Fibroblast of skin of back (primary cell): Measurements from ENCODE around the gene KRT6A.
"Not testable (repeated sequence)": the region's sequence is repeated elsewhere in the genome, so short reads cannot be mapped to it uniquely, and the experiment has no call there.

Source experiments
- DNase-seq: peaks from one replicate; pipeline ENCODE4 v3.0.0-alpha.2; 2013

Gene KRT6A

GRCh38 chr12:52455821-52456220 is 37.2 kb downstream of the KRT6A start:
- no peak for DNase-seq

GRCh38 chr12:52454411-52455201 is 38.5 kb downstream of the KRT6A start:
- no peak for DNase-seq

GRCh38 chr12:52452101-52452500 is 41.0 kb downstream of the KRT6A start, which contains the start of gene KRT6B:
KRT6B (minus strand) TSS chr12:52452146; CDS start chr12:52452078, 68 bp downstream.
- DNase-seq: no peak

GRCh38 chr12:52448228-52448627 is 44.8 kb downstream of the KRT6A start:
- no peak for DNase-seq

GRCh38 chr12:52447196-52447595 is 45.9 kb downstream of the KRT6A start:
- DNase-seq: not testable (repeated sequence)

- no peak for DNase-seq
Observed at GRCh38 chr12:52446367-52447045, 46.6 kb downstream of the KRT6A start.

GRCh38 chr12:52445876-52446275 is 47.2 kb downstream of the KRT6A start:
- DNase-seq: no peak

GRCh38 chr12:52444647-52445595 is 48.1 kb downstream of the KRT6A start:
- no peak for DNase-seq

GRCh38 chr12:52443966-52444365 is 49.1 kb downstream of the KRT6A start:
- DNase-seq: no peak

- peak; percentile 89 for DNase-seq
Observed at GRCh38 chr12:52442600-52443061, 50.4 kb downstream of the KRT6A start.

- DNase-seq: peak; percentile 18
Observed at GRCh38 chr12:52441320-52441911, 51.6 kb downstream of the KRT6A start.

- peak; percentile 67 for DNase-seq
Observed at GRCh38 chr12:52440821-52441319, 52.2 kb downstream of the KRT6A start.

GRCh38 chr12:52439845-52440244 is 53.2 kb downstream of the KRT6A start:
- DNase-seq: no peak

GRCh38 chr12:52439420-52439819 is 53.6 kb downstream of the KRT6A start:
- DNase-seq: no peak

- no peak for DNase-seq
Observed at GRCh38 chr12:52438305-52439301, 54.5 kb downstream of the KRT6A start.

- DNase-seq: no peak
Observed at GRCh38 chr12:52437508-52437907, 55.5 kb downstream of the KRT6A start.
